Hematopoietic multipotent progenitor cell treated with erythropoietin and hydrocortisone succinate and interleukin-3 and kit ligand, for 15 days (in vitro differentiated cells): ENCODE results near the gene FAM25G.

Experiments used
- DNase-seq: peaks from one replicate; pipeline ENCODE4 v3.0.0-alpha.2; 2015; ENCODE audit warnings: low spot score

The FAM25G gene

DNA sequence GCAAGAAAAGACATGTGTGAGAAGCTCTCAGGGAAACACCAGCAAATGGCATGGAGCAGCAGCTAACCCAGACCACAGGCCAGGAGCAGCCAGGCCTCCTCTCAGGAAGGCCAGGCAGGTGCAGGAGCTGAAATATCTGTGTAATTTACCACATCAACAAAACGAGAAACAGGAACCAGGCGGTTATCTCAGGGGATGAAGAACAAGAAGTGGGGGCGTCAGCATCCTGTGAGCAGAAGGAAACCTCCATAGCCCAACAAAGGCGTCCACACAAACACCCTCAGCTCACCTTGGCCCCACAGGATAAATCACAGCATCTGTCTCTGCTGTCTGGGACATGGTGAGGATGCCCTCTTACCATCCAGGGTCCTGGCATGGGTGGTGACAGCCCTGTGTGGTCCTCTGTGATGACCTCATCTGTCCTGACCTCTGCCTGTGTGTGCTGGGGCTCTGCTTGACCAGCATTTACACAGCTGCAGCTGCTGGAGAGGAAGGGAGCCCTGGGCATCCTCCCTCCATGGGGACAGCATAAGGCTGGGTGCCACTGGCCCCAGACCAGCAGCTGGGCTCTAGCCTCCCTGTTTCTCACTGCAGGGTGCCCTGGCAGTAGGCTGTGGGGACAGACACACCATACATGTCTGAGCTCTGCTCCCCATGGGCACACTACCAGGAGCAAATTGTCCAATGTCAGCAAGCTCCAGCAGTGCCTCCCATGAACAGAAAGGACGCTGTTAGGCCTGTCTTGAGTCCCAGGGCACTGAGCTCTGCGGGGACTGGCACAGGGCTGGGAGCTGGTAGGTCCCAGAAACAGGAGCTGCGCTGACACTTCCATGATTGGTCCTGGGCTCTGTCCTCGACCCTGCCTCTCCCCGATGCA lies 42.2 kb downstream of the FAM25G start:
- DNase-seq = no peak

DNA sequence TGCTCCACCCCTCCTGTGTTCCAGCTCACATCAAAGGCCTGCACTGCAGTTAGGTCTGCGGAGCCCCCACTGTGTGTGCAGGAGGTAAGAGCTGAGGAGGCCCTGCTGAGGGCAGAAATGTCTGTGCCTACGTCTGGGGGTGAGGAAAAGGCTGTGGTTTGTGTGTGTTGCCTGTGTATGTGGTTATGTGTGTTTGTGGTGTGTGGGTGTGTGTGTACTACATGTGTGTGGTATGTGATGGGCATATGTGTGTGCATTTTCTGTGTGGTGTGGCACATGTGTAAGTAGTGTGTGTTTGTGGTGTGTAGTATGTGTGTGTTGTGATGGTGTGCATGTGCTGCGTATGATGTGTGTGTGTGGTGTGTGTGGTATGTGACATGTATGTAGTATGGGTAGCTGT lies 43.8 kb downstream of the FAM25G start:
- no peak for DNase-seq

GRCh38 chr10:47447209-47447608 lies 44.3 kb downstream of the FAM25G start:
- no peak for DNase-seq

DNA sequence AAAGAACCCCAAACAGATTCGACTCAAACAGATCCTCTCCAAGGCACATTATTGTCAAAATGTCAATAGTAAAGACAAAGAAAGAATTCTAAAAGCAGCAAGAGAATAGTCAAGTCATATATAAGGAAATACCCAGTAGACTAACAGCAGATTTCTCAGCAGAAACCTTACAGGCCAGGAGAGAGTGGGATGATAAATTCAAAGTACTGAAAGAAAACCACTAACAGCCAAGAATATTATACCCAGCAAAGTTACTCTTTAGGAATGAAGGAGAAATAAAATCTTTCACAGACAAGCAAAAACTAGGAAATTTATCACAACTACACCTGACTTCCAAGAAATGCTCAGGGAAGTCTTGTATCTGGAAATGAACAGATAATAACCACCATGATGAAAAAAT lies 45.8 kb downstream of the FAM25G start:
- no peak for DNase-seq

GRCh38 chr10:47444047-47444446 lies 47.5 kb downstream of the FAM25G start:
- DNase-seq = no peak

DNA sequence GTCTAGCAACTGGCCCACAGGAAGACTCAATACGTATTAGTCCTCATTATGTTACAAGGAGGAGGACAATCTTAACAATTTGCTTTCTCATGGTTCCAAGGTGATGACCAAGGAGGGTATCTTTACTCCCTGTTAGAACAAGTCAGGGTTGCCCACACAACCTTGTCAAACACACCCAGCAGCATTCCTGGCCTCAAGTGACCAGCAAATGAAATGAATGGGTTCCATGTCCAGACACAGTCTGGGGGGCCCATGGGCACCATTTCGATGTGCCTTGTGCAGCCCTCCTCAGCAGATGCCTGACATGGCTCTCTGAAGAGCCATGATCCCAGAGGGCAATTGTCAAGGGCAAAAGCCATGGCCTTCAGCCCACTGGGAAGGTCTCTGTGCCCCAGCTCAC lies 48.4 kb downstream of the FAM25G start:
- no peak for DNase-seq

DNA sequence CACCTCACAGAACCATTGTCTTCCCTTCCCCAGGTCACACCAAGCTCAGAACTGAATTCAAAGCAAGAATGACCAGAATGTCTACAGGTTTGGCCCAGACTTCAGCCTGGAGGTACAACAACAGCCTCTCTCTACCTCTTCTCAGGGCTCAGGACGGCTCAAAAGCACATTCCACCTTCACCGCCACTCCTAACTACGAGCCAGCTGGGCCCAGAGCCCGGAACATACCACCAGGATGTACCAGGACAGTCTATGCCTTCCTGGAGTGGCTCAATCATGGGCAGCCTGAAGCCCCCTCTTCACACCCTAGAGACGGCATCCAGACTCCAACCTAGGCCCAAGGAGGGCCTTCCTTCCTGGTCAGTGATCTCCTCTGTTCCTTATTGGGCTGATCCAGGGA lies 49.1 kb downstream of the FAM25G start:
- DNase-seq = no peak

GRCh38 chr10:47441938-47442337 lies 49.6 kb downstream of the FAM25G start:
- DNase-seq = no peak

GRCh38 chr10:47440207-47440606 lies 51.3 kb downstream of the FAM25G start:
- peak; percentile 3 for DNase-seq

DNA sequence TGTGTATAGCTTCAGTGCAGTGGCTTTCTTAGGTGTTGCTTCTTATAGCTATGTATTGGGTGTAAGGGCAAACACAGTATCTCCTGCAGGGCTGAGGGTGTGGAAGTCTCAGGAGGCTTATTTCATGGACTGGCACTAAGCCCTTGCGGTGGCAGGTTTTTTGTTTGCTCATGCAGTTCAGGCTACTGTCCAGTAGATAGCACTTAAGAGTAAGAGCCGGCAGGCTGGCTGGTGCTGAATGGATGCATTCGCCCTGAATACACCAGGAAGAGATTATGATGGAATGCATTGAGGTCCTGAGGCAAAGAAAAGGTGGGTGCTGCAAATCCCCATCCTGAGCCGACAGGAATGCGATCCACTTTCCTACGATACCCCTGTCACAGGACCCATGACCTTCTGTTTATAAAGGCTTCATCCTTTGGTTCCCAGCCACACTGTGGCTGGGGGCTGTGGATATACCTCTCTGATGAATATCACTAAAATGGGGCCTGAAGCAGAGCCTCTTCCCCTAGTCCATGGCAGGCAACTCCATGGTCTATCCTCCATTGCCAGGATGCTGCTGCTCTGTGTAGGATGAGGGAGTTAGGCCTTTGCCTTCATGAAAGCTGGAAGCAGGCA lies 52.5 kb downstream of the FAM25G start:
- no peak for DNase-seq
